Sigmoid colon (tissue), 7 donors: ENCODE data around the gene LMO4. TPM values are rescaled to one million over a fixed set of nuclear protein-coding genes. Genes with fewer than 3 reads are reported as not detected.

Experiments used
- DNase-seq: peaks from one replicate; pipeline ENCODE4 v3.0.0-alpha.2; 2019
- H3K27ac ChIP-seq, 4 donors: fragments of 200-600 bp; sonication (generic); one replicate each; pipeline ENCODE4 v1.5.1; 2016 to 2019; ENCODE audit warnings: mild to moderate bottlenecking in 1 of 4
- H3K27me3 ChIP-seq, 3 donors: fragments of 200-600 bp; sonication (generic); one replicate each; pipeline ENCODE4 v1.5.1; 2019; ENCODE audit warnings: mild to moderate bottlenecking in 1 of 3
- H3K36me3 ChIP-seq, 4 donors: fragments of 200-600 bp; sonication (generic); one replicate each; pipeline ENCODE4 v1.5.1; 2016 to 2019
- H3K4me1 ChIP-seq, 4 donors: fragments of 200-600 bp; sonication (generic); one replicate each; pipeline ENCODE4 v1.5.1; 2017 to 2019
- H3K4me3 ChIP-seq, 4 donors: fragments of 200-600 bp; sonication (generic); one replicate each; pipeline ENCODE4 v1.5.1; 2017 to 2019; ENCODE audit warnings: mild to moderate bottlenecking in 2 of 4, moderate library complexity in 1 of 4
- H3K9me3 ChIP-seq, 4 donors: fragments of 200-600 bp in 3 of 4; sonication (generic) in 3 of 4; one replicate each; pipeline versions ENCODE4 v1.5.1 to v1.6.1; 2013 to 2019
- EP300 ChIP-seq, 4 donors: sonication (generic); formaldehyde crosslinking; IDR thresholded peaks; one replicate each; pipeline ENCODE4 v1.6.1; 2017; ENCODE audit warnings: antibody characterized with exemption in 4 of 4
- POLR2A ChIP-seq, 2 donors: fragments of 450-650 bp; IDR thresholded peaks; one replicate each; pipeline ENCODE4 v1.6.1; 2016; ENCODE audit warnings: antibody characterized with exemption in 2 of 2, mild to moderate bottlenecking in 2 of 2, moderate library complexity in 2 of 2
- POLR2AphosphoS5 ChIP-seq, 4 donors: sonication (generic); formaldehyde crosslinking; IDR thresholded peaks; one replicate each; pipeline ENCODE4 v1.6.1; 2017; ENCODE audit warnings: antibody characterized with exemption in 4 of 4
- WGBS, 2 donors: extraction: QIAGEN DNeasy Blood & Tissue Kit; methylation state at CpG; one replicate each; pipeline ENCODE4 v1.1.7; 2013; 5-methylcytosine and 5-hydroxymethylcytosine counted together
- intact Hi-C: fragments of 100-400 bp; cut with DNase I; formaldehyde crosslinking; loops from one replicate; pipeline ENCODE4 v1.15.1; 2023
- polyA plus RNA-seq, 3 donors: library from polyadenylated mRNA; stranded (reverse); fragments of 200-250 nt; gene quantifications; one replicate each; pipeline ENCODE4 v1.2.3, GENCODE V29; 2013
- total RNA-seq, 4 donors: library from RNA; depleted of rRNA; stranded (reverse); fragments of >200 nt; gene quantifications; one replicate each; pipeline ENCODE4 v1.1.0, GENCODE V29; 2016
- TF ChIP-seq, protein P1 (sequence below), 4 experiments: fragments of 450-650 bp in 3 of 4; fragments of 200-600 bp in 1 of 4; IDR thresholded peaks; one replicate each; pipeline ENCODE4 v1.5.1; 2016 to 2019; ENCODE audit warnings: antibody characterized with exemption in 4 of 4, mild to moderate bottlenecking in 3 of 4, moderate library complexity in 2 of 4
- donor health status: healthy with polysubstance abuse.
- donor health status: Bipolar disorder and iron deficiency.
- donor health status: healthy.

Gene LMO4
- total and polyA plus RNA-seq, 7 donors, result 24.5 to 68.3 (median 41.7) TPM

- DNase-seq, result peak; percentile 67
- 25 to 30% methylated on average over 28 of the region's 28 CpGs for WGBS, 2 donors
- Histone ChIP-seq H3K36me3 (peaks cover 0 to 12% (median 3%) of the 10 kb centered on the region in 4 donors), H3K27ac (peak overlapping the region; percentile 97 to 99 (median 98)), H3K9me3 (no peaks in the 10 kb centered on the region), H3K4me1 (peaks cover 0 to 65% (median 49%) of the 10 kb centered on the region in 4 donors), H3K4me3 (peak overlapping the region; percentile 58 to 91 (median 82)), H3K27me3 (no peaks in the 10 kb centered on the region)
- intact Hi-C loops, result loop anchor here (5.0 to 10.0 kb wide), 5 partner anchors 182 to 568 kb away; partner anchors contain the start of genes HS2ST1 and SELENOF
- no peak for TF ChIP-seq POLR2A (IDR thresholded peaks at IDR 0.05)
- TF ChIP-seq, protein P1, sequence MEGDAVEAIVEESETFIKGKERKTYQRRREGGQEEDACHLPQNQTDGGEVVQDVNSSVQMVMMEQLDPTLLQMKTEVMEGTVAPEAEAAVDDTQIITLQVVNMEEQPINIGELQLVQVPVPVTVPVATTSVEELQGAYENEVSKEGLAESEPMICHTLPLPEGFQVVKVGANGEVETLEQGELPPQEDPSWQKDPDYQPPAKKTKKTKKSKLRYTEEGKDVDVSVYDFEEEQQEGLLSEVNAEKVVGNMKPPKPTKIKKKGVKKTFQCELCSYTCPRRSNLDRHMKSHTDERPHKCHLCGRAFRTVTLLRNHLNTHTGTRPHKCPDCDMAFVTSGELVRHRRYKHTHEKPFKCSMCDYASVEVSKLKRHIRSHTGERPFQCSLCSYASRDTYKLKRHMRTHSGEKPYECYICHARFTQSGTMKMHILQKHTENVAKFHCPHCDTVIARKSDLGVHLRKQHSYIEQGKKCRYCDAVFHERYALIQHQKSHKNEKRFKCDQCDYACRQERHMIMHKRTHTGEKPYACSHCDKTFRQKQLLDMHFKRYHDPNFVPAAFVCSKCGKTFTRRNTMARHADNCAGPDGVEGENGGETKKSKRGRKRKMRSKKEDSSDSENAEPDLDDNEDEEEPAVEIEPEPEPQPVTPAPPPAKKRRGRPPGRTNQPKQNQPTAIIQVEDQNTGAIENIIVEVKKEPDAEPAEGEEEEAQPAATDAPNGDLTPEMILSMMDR (IDR thresholded peaks at IDR 0.05), result peak in 1 of 4 experiments; percentile 45
These were observed 5.9 kb downstream of the LMO4 start for GRCh38 chr1:87334351-87335174.

DNA sequence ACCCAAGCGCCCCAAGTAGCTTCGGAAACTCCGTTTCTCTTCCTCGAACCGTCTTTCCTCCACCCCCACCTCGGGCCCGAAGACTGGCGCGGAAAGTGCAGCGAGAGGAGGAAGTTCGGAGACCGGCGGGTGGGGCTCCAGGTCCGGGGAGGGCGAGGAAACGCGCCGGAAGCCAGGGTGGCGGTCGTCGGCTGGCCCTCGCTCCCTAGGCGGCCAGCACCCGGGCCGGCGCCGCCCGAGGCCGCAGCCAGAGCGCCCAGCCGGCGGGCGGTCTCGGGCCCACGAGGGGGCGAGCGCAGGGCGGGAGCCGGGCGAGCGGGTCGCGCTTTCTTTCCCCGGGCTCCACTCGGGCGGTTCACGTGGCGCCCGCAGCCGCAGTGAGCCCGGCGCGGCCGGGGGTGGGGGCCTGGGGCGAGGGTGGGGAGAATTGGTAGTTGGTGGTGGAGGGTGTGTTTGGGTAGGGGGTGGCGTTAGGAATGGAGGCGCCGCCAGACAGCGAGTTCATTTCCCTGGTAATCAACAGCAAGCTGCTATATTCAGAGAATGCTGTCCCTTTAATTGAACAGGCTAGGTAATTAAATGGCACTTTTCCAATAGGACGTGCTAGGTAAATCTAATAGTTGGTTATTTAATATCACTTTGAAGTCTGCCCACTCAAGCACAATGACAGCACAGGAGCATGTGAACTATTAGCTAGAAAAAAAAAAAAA, 6.7 kb downstream of the LMO4 start:
- WGBS, 2 donors, result 0 to 1% methylated on average over 60 of the region's 60 CpGs
- no peak for TF ChIP-seq POLR2A (IDR thresholded peaks at IDR 0.05)
- TF ChIP-seq, protein P1 (IDR thresholded peaks at IDR 0.05), result peak in 1 of 4 experiments; percentile 45
- peak in 1 of 4 donors; percentile 32 for TF ChIP-seq POLR2AphosphoS5 (IDR thresholded peaks at IDR 0.05)
- no peaks in the 10 kb centered on the region for H3K27me3 ChIP-seq
- H3K36me3 ChIP-seq, result peaks cover 0 to 19% (median 11%) of the 10 kb centered on the region in 4 donors
- H3K27ac ChIP-seq, result peak overlapping the region; percentile 97 to 99 (median 98)
- intact Hi-C loops, result loop anchor here (10.0 kb wide), 1 partner anchor 449 kb away; no protein-coding TSS in a partner anchor
- peak overlapping the region; percentile 58 to 91 (median 82) for H3K4me3 ChIP-seq
- peaks cover 0 to 65% (median 49%) of the 10 kb centered on the region in 4 donors for H3K4me1 ChIP-seq
- peak; percentile 81 for DNase-seq
- H3K9me3 ChIP-seq, result no peaks in the 10 kb centered on the region

DNA sequence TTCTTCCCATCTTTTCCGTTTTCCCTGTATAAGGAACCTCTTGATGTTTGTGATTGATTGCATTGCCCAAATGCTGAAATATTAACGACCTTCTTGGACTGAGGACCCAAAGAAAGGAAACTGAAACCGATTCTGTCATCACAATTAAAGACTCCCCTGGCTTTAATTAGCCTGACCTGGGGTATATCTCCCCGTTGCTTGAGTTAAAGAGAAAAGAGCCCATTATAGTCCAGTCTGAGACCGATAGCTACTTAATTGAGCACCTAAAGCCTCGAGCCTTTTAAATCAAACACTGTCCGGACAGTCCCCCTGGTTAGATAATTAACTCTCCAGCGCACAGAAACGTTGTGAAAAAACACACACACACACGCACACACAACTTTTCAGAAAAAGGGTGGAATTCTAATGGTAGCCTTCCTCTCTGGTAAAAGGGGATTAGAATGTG, 8.0 kb downstream of the LMO4 start:
- Histone ChIP-seq H3K9me3 (no peaks in the 10 kb centered on the region), H3K36me3 (peaks cover 12 to 32% (median 20%) of the 10 kb centered on the region in 4 donors), H3K4me1 (peaks cover 0 to 65% (median 49%) of the 10 kb centered on the region in 4 donors), H3K27me3 (no peaks in the 10 kb centered on the region), H3K4me3 (peak overlapping the region in 3 of 4 donors; percentile 77 to 91 (median 87)), H3K27ac (peak overlapping the region; percentile 5 to 98 (median 14))
- TF ChIP-seq POLR2A (IDR thresholded peaks at IDR 0.05) (no peak), EP300 (IDR thresholded peaks at IDR 0.05) (no peak), POLR2AphosphoS5 (IDR thresholded peaks at IDR 0.05) (peak in 2 of 4 donors; percentile 8 to 14)
- TF ChIP-seq, protein P1 (IDR thresholded peaks at IDR 0.05), result no peak
- no peak for DNase-seq
- intact Hi-C loops, result loop anchor here (10.0 kb wide), 1 partner anchor 448 kb away; no protein-coding TSS in a partner anchor
- 70 to 72% methylated on average over 10 of the region's 10 CpGs for WGBS, 2 donors

- H3K36me3 ChIP-seq, result peaks cover 14 to 42% (median 25%) of the 10 kb centered on the region in 4 donors
- H3K27ac ChIP-seq, result peak overlapping the region in 1 of 4 donors; percentile 98
- TF ChIP-seq, protein P1 (IDR thresholded peaks at IDR 0.05), result no peak
- TF ChIP-seq POLR2A (IDR thresholded peaks at IDR 0.05), result no peak
- TF ChIP-seq EP300 (IDR thresholded peaks at IDR 0.05), result no peak
- TF ChIP-seq POLR2AphosphoS5 (IDR thresholded peaks at IDR 0.05), result no peak
- H3K27me3 ChIP-seq, result no peaks in the 10 kb centered on the region
- no peak for DNase-seq
- intact Hi-C loops, result loop anchor here (10.0 kb wide), 1 partner anchor 447 kb away; no protein-coding TSS in a partner anchor
- WGBS, 2 donors, result 79 to 86% methylated on average over 5 of the region's 5 CpGs
- no peaks in the 10 kb centered on the region for H3K9me3 ChIP-seq
- no peak overlapping the region for H3K4me3 ChIP-seq
- H3K4me1 ChIP-seq, result peaks cover 0 to 62% (median 45%) of the 10 kb centered on the region in 4 donors
These were observed 8.9 kb downstream of the LMO4 start for GRCh38 chr1:87337606-87338005.
